Hypothalamus (tissue), 51 donors: ENCODE data around the gene XYLT1.

Experiments used
- DNase-seq, 51 donors: peaks; one replicate each; lab custom pipeline; 2025; lab: John Stamatoyannopoulos, UW

XYLT1 gene

DNA sequence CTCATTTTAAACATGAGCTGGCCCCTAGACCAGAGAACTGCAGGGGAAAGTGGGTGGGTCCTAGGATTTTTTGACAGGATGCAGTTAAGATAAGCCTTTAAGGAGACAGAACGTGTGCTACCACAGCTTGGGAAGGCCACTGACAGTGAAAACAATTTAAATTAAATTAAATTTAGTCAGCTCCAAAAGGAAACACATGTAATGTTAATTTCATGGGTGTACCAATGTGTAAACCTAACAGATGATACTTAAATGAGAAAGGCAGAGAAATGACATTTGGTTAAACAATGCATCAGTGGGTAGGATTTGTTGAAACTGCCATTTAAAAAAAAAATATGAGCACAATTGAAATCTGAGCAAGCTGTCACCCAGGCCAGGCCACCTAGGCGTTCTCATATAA is 250.8 kb downstream of the XYLT1 start:
- DNase-seq, result no peak

DNA sequence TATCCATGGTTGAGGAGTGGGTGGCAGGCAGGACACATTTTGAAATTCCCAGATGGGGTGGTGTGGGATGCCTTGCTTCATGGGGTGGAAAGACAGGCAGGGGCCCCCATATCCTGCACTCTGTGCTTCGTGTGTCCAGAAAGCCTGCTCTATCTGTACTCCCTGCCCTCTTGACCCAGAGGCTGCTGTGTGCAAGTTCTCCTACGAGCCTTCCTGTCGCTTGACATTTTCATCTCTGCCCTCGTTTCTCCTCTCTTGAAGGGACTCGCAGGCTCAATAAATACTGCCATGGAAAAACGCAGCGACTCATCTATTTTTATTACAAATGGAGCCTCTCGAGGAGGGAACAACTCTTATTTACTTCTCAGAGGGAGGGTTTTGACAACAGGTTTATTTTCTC is 254.8 kb downstream of the XYLT1 start:
- no peak for DNase-seq

GRCh38 chr16:17215306-17215705 is 255.5 kb downstream of the XYLT1 start:
- no peak for DNase-seq

DNA sequence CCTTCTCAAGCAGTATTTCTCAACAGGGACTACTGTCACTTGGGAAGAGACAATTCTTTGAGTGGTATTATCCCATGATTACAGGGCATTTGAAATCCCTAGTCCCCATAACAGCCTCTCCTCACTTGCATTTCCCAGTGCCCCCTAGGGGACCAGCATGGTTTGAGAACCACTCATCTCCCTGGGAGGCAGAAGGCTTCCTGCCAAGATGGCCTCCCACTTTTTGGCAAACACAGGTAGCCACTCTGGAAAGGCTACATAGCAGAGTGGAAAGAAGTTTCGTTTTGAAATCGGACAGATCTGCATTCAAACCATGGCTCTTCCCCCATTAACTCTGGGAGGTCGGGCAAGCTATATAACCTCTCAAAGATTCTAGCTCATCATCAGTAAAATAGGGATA is 256.8 kb downstream of the XYLT1 start:
- DNase-seq, result no peak

- DNase-seq, result no peak
Measured at GRCh38 chr16:17213025-17213424, 257.7 kb downstream of the XYLT1 start.

DNA sequence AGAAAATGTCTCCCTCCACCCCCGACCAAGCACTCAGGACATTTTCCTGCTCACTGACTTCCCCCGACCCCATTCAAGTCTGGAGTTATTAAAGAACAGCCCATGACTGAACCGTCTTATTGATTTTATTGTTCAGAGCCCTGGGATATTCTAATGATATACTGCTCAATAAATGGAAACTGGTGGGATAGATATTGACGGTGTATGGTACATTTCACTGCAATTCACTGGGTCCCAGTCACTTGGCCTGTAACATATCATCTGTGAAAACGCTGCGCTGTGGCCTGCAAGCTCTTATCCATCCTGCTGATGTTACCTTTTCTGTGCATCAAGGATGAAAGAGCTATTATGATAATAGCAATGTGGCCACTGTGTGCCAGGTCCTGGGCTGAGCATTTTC is 258.2 kb downstream of the XYLT1 start:
- DNase-seq, result no peak

GRCh38 chr16:17211797-17212196 is 259.0 kb downstream of the XYLT1 start:
- DNase-seq, result no peak

GRCh38 chr16:17206712-17207111 is 264.0 kb downstream of the XYLT1 start:
- no peak for DNase-seq

DNA sequence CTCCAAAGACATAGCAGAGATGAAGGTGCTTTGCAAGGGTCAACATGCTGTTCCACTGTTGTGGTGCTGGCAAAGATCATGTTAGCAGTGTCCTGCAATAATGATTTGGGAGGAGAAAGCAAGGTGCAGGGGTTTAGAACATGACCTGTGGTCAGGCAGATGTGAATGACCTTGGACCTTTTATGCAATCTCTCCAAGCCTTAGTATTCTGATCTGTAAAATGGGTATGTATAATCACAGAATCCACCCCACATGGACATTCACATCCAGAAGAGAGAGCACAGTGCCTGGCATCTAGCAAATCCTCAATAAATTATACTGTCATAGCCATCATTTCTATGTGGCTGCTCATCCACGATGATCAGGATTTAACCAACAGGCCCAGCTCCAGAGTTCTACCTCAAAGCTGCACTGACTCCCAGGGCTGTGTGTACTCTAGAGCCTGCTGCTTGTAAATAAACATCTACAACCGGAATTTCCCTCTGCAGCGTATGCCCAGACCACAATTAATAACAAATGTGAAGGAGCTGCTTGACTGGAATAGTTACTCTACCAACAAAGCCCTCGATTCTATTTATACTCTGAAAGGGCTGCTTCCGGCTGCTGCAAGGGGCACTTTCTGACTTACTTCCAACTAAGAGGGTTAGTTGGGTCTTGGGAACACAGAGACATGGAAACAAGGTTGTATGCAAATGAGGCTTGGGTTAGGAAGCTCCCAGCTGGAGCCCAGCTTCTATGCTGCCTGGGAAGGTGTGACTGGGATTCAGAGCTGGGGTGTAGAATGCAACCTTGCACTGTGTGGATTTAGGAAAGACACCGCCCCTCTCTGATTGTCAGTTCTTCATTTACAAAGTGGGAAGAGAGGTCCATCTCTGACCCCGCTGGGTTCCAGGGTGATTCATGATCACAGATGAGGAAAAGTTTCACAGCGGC is 265.2 kb downstream of the XYLT1 start:
- DNase-seq, result peak in 5 of 51 donors; percentile 10 to 54 (median 22)

GRCh38 chr16:17204644-17205043 is 266.1 kb downstream of the XYLT1 start:
- DNase-seq, result no peak

DNA sequence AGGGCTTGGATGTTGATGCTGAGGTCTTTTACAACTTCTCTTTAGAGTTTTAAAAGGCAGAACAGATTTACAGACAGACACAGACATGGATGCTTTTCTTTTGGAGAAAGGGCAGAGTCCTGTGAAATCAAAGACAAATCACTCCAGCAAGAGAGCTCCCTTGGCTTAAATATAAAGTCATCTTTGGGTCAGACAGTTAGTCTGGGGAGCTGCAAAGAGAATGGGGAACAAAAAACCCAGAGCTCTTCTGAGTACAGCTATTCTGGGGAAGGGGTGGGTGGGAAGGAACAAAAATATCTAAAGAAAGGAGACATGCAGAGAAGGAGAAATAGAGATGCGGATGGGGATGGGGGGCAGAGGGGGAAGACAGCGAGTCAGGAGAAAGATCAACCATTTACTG is 266.6 kb downstream of the XYLT1 start:
- no peak for DNase-seq

DNA sequence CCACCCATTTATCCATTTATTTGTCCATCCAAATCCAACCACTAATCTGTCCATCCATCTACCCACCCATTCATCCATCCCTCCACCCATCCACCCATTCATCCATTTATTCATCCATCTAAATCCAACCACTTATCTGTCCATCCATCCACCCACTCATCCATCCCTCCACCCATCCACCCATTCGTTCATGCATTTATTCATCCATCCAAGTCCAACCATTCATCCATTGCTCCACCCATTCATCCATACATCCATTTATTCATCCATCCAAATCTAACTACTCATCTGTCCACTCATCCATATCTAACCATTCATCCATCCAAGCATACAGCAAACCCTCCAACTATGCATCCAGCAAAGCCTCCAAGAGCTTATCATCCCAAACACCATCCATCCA is 267.3 kb downstream of the XYLT1 start:
- DNase-seq, result no peak

- DNase-seq, result no peak
Measured at GRCh38 chr16:17199135-17199534, 271.6 kb downstream of the XYLT1 start.

- DNase-seq, result no peak
Measured at GRCh38 chr16:17196526-17196925, 274.2 kb downstream of the XYLT1 start.

DNA sequence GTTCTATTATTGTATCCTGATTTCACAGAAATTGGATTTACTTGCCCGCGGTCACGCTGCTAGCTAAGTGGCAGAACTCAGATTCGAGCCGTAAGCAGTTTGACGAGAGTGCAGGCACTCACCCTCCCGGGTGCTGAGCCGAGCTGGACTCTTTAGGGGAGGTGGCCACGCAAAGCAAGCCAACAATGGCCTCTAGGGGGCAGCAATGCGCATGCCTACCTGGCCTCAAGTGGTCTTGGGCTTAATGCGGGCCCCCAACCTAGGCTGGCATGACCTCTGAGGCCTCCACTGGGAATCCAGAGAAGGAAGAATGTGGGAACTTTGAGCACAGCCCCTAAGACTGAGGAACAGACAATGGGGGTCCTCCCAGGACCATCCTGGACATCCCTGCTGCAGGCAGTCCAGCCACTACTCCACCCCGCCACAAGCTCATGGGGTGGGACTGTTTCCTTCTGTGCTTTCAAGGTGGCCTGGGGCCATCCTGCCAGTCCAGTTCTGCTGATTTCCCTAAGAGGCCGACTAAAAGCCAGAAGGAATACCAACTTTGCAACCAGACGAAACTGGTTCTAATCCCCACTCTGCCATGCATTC is 276.5 kb downstream of the XYLT1 start:
- DNase-seq, result peak in 34 of 51 donors; percentile 2 to 66 (median 26)

DNA sequence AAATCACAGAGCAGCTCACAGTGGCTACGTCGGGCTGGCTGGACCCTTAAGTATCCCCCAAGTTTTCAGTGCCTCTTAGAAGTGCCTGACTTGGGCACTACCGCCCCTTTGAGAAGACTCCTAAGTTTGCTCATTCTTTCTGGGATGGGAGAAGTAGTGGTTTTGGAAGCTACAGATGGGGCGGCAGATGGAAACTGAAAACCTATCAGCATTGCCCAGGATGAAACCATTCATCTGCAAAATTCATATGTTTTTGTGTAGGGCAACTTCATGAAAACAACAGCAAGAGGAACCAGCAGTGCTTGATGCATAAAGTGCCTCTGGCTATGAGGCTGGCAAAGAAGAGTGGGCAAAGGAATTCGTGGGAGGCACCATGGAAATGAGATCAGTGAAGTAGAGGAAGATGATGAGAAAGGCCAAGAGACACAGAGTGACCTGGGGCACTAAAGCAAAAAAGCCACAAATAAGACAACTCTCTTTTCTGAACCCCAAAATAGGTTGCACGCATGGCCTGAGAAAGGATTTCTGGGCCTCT is 277.1 kb downstream of the XYLT1 start:
- no peak for DNase-seq

DNA sequence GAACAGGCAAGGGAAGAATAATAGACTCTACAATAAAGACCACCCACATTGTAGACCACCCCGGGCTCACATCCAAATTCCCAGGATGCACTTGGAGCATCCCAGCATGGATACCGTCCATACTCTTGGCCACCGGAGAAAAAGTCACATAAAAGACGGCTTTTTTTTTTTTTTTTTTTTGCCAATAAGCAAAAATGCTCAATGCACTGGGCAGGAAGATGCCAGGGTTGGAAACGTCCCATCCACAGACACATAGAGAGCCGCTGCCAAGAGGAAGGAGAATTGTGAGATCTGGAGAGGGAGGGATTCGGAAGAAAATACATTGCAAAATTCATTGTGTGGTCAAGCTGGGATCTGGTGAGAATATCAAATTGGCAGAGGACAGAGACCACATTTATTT is 286.7 kb downstream of the XYLT1 start:
- DNase-seq, result peak in 1 of 51 donors; percentile 13

- DNase-seq, result no peak
Measured at GRCh38 chr16:17177959-17178905, 292.5 kb downstream of the XYLT1 start.

DNA sequence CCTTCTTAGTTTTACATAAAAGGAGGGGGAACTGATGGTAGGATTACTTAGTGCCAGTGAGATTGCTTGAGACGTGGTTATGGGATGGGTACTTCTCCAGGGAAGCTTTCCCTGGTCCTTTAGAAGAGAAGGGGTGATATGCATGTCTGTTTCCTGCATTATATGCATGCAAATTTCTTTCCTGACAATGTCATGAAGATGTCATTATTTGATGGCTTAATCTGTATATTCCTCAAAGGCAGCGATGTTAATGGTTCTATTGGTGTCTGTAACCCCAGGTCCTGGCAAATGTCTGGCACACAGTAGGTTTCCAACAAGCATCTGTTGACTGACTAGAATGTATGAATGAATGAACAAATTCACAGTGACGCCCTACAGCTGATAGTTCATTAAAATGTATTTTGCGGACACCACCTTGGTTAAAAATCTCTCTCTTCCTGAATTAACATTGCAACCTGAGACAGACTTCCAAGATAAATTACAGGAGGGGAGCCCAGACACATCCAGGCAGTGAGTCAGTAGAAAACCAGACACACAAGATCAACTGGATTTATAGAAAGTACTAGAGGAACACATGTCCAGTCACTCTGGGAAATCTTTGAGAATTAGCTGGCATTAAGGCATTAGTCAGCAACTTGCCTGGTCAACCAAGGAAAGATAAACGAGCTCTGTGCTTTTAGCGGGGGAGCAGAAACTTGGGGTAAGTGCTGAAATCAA is 293.4 kb downstream of the XYLT1 start:
- DNase-seq, result no peak

- no peak for DNase-seq
Measured at GRCh38 chr16:17176199-17176598, 294.6 kb downstream of the XYLT1 start.
